Tibial artery (tissue), 4 donors: Measurements from ENCODE around the gene TTLL11.

Experiments
- DNase-seq, 2 donors: peaks; one replicate each; pipeline ENCODE4 v3.0.0-alpha.2; 2019
- H3K27ac ChIP-seq, 2 donors: fragments of 200-600 bp; sonication (generic) in 1 of 2; 1 replicate in 1 of 2; 2 replicates in 1 of 2; pipeline ENCODE4 v1.5.1; 2018 to 2019; ENCODE audit warnings: mild to moderate bottlenecking in 1 of 2
- H3K27me3 ChIP-seq, 2 donors: fragments of 200-600 bp; sonication (generic) in 1 of 2; one replicate each; pipeline versions ENCODE4 v1.5.1 to v1.6.0; 2016 to 2019
- H3K36me3 ChIP-seq, 3 donors: fragments of 200-600 bp; sonication (generic) in 2 of 3; one replicate each; pipeline ENCODE4 v1.5.1; 2016 to 2019; ENCODE audit warnings: mild to moderate bottlenecking in 2 of 3
- H3K4me1 ChIP-seq, 4 donors: fragments of 200-600 bp; sonication (generic) in 2 of 4; 1 replicate in 3 of 4; 2 replicates in 1 of 4; pipeline ENCODE4 v1.5.1; 2016 to 2019
- H3K4me3 ChIP-seq, 2 donors: fragments of 200-600 bp; sonication (generic) in 1 of 2; 1 replicate in 1 of 2; 2 replicates in 1 of 2; pipeline ENCODE4 v1.5.1; 2018 to 2019; ENCODE audit warnings: mild to moderate bottlenecking in 2 of 2
- H3K9me3 ChIP-seq, 3 donors: fragments of 200-600 bp; sonication (generic) in 1 of 3; one replicate each; pipeline ENCODE4 v1.5.1; 2016 to 2019
- CTCF ChIP-seq, 2 experiments: fragments of 200-600 bp in 1 of 2; fragments of 450-650 bp in 1 of 2; IDR thresholded peaks; one replicate each; pipeline ENCODE4 v1.5.1; 2017 to 2019; ENCODE audit warnings: antibody characterized with exemption in 2 of 2, mild to moderate bottlenecking in 1 of 2, moderate library complexity in 1 of 2
- intact Hi-C: fragments of 100-400 bp; cut with DNase I; formaldehyde crosslinking; loops from one replicate; pipeline ENCODE4 v1.15.0; 2023; ENCODE audit warnings: low total_unique reads

The TTLL11 gene

GRCh38 chr9:121818841-121819427, 274.2 kb downstream of the TTLL11 start:
- H3K4me1 ChIP-seq = no peaks in the 10 kb centered on the region
- H3K9me3 ChIP-seq = no peaks in the 10 kb centered on the region
- peaks cover 0 to 13% (median 7%) of the 10 kb centered on the region in 3 donors for H3K36me3 ChIP-seq
- DNase-seq = peak in 1 of 2 donors; percentile 48
- no peak overlapping the region for H3K27ac ChIP-seq
- intact Hi-C loops = no loop called here
- H3K27me3 ChIP-seq = no peaks in the 10 kb centered on the region
- no peak for TF ChIP-seq CTCF (IDR thresholded peaks at IDR 0.05)
- no peak overlapping the region for H3K4me3 ChIP-seq

GRCh38 chr9:121818016-121818661, 275.0 kb downstream of the TTLL11 start:
- intact Hi-C loops = no loop called here
- no peaks in the 10 kb centered on the region for H3K27me3 ChIP-seq
- H3K4me1 ChIP-seq = no peaks in the 10 kb centered on the region
- DNase-seq = no peak
- no peak for TF ChIP-seq CTCF (IDR thresholded peaks at IDR 0.05)
- H3K4me3 ChIP-seq = no peak overlapping the region
- H3K9me3 ChIP-seq = no peaks in the 10 kb centered on the region
- peaks cover 0 to 13% (median 7%) of the 10 kb centered on the region in 3 donors for H3K36me3 ChIP-seq
- no peak overlapping the region for H3K27ac ChIP-seq

GRCh38 chr9:121817476-121817875, 275.6 kb downstream of the TTLL11 start:
- no peak overlapping the region for H3K27ac ChIP-seq
- TF ChIP-seq CTCF (IDR thresholded peaks at IDR 0.05) = no peak
- H3K36me3 ChIP-seq = peaks cover 0 to 9% (median 5%) of the 10 kb centered on the region in 3 donors
- DNase-seq = peak in 1 of 2 donors; percentile 31
- no peak overlapping the region for H3K4me3 ChIP-seq
- H3K27me3 ChIP-seq = no peaks in the 10 kb centered on the region
- H3K4me1 ChIP-seq = no peaks in the 10 kb centered on the region
- intact Hi-C loops = no loop called here
- H3K9me3 ChIP-seq = no peaks in the 10 kb centered on the region

GRCh38 chr9:121816845-121817450, 276.2 kb downstream of the TTLL11 start:
- H3K36me3 ChIP-seq = peaks cover 0 to 4% (median under 1%) of the 10 kb centered on the region in 3 donors
- no peak overlapping the region for H3K27ac ChIP-seq
- DNase-seq = peak in 1 of 2 donors; percentile 24
- no peaks in the 10 kb centered on the region for H3K9me3 ChIP-seq
- TF ChIP-seq CTCF (IDR thresholded peaks at IDR 0.05) = no peak
- H3K4me3 ChIP-seq = no peak overlapping the region
- H3K4me1 ChIP-seq = no peaks in the 10 kb centered on the region
- intact Hi-C loops = no loop called here
- H3K27me3 ChIP-seq = no peaks in the 10 kb centered on the region

- TF ChIP-seq CTCF (IDR thresholded peaks at IDR 0.05) = no peak
- DNase-seq = peak in 1 of 2 donors; percentile 4
- Histone ChIP-seq H3K9me3 (no peaks in the 10 kb centered on the region), H3K27ac (no peak overlapping the region), H3K4me3 (no peak overlapping the region), H3K27me3 (no peaks in the 10 kb centered on the region), H3K36me3 (no peaks in the 10 kb centered on the region), H3K4me1 (no peaks in the 10 kb centered on the region)
- intact Hi-C loops = no loop called here
These were observed 276.7 kb downstream of the TTLL11 start for GRCh38 chr9:121816449-121816817.
